GM12878 (cell line): Measurements from ENCODE around the gene RAD51B. TPM values are rescaled to one million over a fixed set of nuclear protein-coding genes. Genes with fewer than 3 reads are reported as not detected.
A peak's percentile ranks its signal among the peaks of the same experiment; 100 is the strongest.

Experiments
- BCL11A ChIP-seq: IDR thresholded peaks from 2 replicates; pipeline ENCODE4 v1.6.1; 2011; ENCODE audit warnings: low read depth, low read length
- CEBPZ ChIP-seq: fragments of 150-350 bp; IDR thresholded peaks from 2 replicates; pipeline ENCODE4 v1.6.1; 2016; ENCODE audit warnings: low read depth, low read length
- CUX1 ChIP-seq: IDR thresholded peaks from 2 replicates; pipeline ENCODE4 v1.6.1; 2012; ENCODE audit warnings: improper control_type of control experiment, low read depth, low read length; ENCODE audit not compliant: insufficient replicate concordance
- HCFC1 ChIP-seq: fragments of 150-350 bp; IDR thresholded peaks from 2 replicates; pipeline ENCODE4 v1.6.1; 2014; ENCODE audit warnings: low read length
- IKZF1 ChIP-seq: fragments of 450-650 bp; conservative IDR thresholded peaks from 2 replicates; pipeline ENCODE4 v1.6.1; 2017; ENCODE audit warnings: antibody characterized with exemption, mild to moderate bottlenecking
- IKZF2 ChIP-seq, 2 experiments: fragments of 450-650 bp; IDR thresholded peaks; 2 replicates each; pipeline ENCODE4 v1.6.1; 2017; ENCODE audit warnings: mild to moderate bottlenecking in 2 of 2, moderate library complexity in 2 of 2
- MEF2A ChIP-seq: IDR thresholded peaks from 2 replicates; pipeline ENCODE4 v1.6.1; 2011; ENCODE audit warnings: low read depth, mild to moderate bottlenecking, low read length, moderate library complexity; ENCODE audit not compliant: insufficient read depth
- RAD21 ChIP-seq: IDR thresholded peaks from 2 replicates; pipeline ENCODE4 v1.6.1; 2011; ENCODE audit warnings: mild to moderate bottlenecking, low read depth, low read length, moderate library complexity; ENCODE audit not compliant: insufficient read depth
- SIX5 ChIP-seq: IDR thresholded peaks from 2 replicates; pipeline ENCODE4 v1.6.1; 2011; ENCODE audit warnings: mild to moderate bottlenecking, low read depth, low read length, moderate library complexity; ENCODE audit not compliant: severe bottlenecking
- SMC3 ChIP-seq: IDR thresholded peaks from 2 replicates; pipeline ENCODE4 v1.6.1; 2011; ENCODE audit warnings: low read length, improper control_type of control experiment, borderline replicate concordance
- ZNF384 ChIP-seq: IDR thresholded peaks from 2 replicates; pipeline ENCODE4 v1.6.1; 2012; ENCODE audit warnings: low read depth, mild to moderate bottlenecking, low read length, improper control_type of control experiment, borderline replicate concordance
- polyA plus RNA-seq, 11 experiments: library from polyadenylated mRNA; depleted of rRNA in 4 of 11; unstranded in 6 of 11; stranded (reverse) in 5 of 11; fragments of >200 nt; fragmentation: Nextera tagmentation in 4 of 11; fragmentation: Illumina TruSeq in 1 of 11; extraction: Ambion mirVana in 4 of 11; extraction: Trizol in 1 of 11; gene quantifications; 1 replicate in 1 of 11; 2 replicates in 10 of 11; pipeline versions ENCODE4 v1.2.1 to v1.2.3, GENCODE V29; 2011 to 2016; ENCODE audit warnings: inconsistent platforms in 2 of 11, missing spikeins in 2 of 11, low read depth in 1 of 11
- total RNA-seq, 4 experiments: library from RNA; depleted of rRNA in 3 of 4; stranded (reverse); fragments of >200 nt in 3 of 4; fragmentation: Illumina TruSeq in 1 of 4; extraction: Trizol in 1 of 4; gene quantifications; 2 replicates each; pipeline versions ENCODE4 v1.2.1 to v1.2.3, GENCODE V29; 2013 to 2021

Gene RAD51B
- total and polyA plus RNA-seq, 10 of the 15 experiments (the other 5 are each of a cell fraction or from before 2014, with no cell fraction given): 9.8 to 26.8 (median 21.3) TPM

GRCh38 chr14:68408680-68409079 is 589.1 kb downstream of the RAD51B start (continued):
- peak; percentile 67 for TF ChIP-seq RAD21
- peak in 1 of 2 experiments; percentile 14; a peak in 1 of 4 replicates for TF ChIP-seq IKZF2 (IDR thresholded peaks at IDR 0.05)
- 0 out of 2 replicates have a peak, but pooled peaks have one; percentile 22 for TF ChIP-seq BCL11A
- TF ChIP-seq CUX1: no peak
- TF ChIP-seq IKZF1: no peak
- TF ChIP-seq CEBPZ: no peak
- TF ChIP-seq SIX5: no peak
- TF ChIP-seq ZNF384: 0 out of 2 replicates have a peak, but pooled peaks have one; percentile 21
- TF ChIP-seq HCFC1: no peak
- 0 out of 2 replicates have a peak, but pooled peaks have one; percentile 32 for TF ChIP-seq MEF2A
- TF ChIP-seq SMC3: peak; percentile 54; the same call in 1 of the 2 replicates
